GM21786 (cell line): Measurements from ENCODE around the gene ASL.
"Not testable (repeated sequence)": the region's sequence is repeated elsewhere in the genome, so short reads cannot be mapped to it uniquely, and the experiment has no call there.

Source experiments
- ATAC-seq: cut with Tn5 transposase; IDR thresholded peaks from one replicate; pipeline ENCODE4 v1.9.1; 2021; ENCODE audit not compliant: unreplicated experiment

Gene ASL

DNA sequence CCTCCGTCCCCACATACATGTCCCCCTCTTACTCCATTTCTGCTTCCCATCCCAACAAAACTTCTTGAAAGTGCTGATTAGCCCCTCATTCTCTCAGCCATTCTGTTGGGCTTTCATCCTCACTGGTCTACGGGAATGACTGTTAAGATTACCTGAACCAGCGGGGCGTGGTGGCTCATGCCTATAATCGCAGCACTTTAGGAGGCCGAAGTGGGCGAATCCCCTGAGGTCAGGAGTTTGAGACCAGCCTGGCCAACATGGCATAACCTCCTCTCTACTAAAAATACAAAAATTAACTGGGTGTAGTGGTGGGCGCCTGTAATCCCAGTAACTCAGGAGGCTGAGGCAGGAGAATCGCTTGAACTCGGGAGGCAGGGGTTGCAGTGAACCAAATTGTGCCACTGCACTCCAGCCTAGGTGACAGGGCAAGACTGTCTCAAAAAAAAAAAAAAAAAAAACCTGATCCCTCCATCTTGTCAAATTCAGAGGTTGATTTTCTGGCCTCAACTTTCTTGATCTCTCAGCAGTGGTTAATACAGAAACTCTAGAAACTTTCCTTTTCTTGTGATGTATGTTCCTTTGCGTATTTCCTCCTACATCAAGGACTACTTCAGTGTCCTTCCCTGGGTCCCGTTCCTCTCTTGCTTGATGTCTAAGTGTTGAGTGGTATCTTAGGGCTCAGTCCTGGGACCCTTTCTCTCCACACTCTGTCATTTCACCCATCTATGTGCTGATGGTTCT lies 41.2 kb downstream of the ASL start:
- not testable (repeated sequence) for ATAC-seq

DNA sequence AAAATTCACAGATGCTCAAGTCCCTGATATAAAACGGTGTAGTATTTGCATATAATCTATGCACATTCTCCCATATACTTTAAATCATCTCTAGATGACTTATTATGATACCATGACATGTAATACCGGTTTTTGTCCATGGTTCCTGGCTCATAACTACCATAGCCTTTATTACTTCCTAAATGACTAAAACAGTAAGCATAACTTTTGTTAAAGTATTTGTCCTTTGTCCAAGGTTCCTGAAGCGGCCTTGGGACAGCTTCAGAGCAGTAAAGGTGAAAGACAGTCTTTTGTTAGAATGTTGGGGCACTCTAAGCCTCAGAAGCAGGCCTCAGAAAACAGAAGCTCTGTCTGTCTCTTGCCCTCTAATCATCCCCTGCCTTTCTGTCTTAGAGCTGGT lies 43.0 kb downstream of the ASL start:
- no peak for ATAC-seq

DNA sequence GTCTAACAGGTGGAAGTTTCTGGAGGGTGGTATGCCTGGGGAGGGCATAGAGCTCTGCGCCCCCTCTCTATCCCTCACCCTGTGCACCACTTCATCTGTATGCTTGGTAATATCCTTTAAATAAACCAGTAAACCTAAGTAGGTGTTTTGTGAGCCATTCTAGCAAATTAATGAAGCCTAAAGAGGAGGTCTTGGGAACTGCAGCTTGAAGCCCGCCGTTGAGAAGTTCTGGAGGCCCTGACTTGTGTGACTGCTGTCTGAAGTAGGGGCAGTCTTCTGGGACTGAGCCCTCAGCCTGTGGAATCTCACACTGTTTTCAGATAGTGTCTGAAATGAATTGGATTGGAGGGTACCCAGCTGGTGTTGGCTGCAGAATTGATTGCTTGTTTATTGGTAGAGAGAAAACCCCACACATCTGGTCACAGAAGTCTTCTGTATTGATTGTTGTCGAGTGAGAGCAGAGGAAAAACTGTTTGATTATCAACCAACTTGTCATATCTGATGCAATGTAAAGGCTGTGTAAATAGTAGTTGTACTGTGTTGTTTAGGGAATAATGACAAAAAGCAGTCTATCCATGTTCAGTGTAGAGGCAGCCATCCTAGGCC lies 43.7 kb downstream of the ASL start:
- no peak for ATAC-seq

DNA sequence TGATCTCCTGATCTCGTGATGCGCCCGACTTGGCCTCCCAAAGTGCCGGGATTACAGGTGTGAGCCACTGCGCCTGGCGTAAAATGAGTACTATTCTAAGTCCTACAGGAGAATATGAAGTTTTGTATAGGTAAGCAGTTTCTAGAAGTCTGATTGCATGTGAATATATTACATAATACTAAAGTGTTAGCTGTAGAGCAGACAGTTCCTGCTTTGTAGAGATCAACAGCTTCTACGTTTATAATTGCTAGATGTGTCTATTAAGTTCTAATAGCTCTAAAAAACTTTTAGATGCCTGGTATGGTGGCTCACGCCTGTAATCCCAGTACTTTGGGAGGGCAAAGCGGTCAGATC lies 47.5 kb downstream of the ASL start:
- ATAC-seq = no peak

DNA sequence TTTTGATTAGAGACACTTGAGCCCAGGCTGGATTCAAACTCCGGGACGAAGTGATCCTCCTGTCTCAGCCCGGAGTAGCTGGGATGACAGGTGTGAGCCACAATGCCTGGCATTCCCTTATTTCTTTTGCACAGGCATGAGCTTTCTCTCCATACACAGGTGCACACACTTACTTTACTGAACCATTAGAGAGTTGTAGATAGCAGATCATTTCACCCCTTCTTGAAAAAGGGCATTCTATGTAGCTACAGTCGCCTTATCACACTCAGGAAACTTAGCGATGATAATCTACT lies 48.9 kb downstream of the ASL start:
- not testable (repeated sequence) for ATAC-seq

DNA sequence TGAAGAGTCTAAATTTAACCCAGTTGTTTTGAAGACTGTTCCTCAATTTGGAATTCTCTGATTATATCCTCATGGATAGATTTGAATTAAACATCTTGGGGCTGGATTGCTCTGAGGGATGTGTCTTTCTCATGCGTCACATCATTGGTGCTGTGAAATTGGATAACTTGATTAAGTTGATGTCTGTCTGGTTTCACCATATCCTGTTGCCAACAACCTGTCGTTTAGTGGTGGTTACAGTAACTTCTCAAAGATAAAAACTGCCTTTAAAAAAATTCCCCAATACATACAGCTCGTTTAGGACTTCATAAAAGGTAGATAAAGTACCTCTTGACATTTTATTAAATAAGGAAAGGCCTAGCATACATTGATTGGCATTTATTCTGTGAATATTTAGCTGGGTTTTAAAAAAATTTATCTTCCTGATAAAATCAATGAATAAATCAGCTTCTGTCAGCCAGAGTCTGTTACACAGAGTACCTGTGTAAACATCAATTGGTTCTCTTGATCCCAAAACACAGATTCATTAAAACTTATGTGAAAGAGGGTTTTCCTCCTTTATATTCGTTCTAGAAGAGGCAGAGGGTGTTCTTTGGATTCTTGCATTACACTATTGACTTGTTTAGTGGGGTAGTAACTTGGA lies 49.6 kb downstream of the ASL start:
- ATAC-seq = no peak

DNA sequence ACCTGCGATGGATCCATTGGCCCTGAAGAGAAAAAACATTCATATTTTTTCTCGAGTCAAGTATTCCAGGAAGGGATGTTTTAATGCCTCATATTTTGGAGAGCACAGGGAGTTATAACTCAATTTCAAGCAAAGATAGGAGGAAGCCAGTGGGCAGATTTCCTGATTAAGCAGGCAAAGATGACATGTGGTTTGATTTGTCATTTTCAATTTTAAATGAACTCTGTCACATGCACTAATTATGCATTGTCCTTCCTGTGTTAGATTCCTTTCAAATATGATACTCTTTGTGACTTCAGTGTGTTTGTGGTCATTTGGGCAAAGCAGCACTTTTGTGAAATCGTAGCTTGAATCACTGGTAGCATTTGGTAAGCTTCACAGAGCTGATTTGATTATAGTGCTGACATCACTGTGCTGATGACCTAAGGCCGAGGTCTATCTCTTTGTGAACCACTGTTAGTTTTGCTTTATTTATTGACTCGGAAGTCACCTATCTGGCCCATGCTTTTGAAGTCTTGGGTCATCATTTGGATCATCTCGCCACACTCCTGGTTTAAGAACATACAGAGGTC lies 50.2 kb downstream of the ASL start:
- ATAC-seq = not testable (repeated sequence)

DNA sequence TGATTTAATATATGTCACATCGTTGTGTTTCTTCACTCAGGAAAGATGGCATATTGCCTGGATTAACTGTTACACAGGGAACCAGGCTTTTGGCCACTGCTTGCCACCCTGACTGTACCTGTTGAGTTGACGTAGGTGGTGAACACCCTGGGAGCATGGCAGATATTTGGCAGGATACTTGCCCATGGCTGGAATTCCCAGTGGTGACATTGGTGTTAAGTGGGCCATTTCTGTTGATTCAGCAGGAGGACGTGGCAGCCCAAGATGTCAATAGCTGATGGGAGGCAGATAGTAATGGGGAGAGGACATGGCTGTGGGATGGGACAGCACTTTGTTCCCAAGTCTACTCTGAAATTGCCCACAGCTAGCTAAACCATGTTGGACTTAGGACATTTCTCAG lies 51.6 kb downstream of the ASL start:
- not testable (repeated sequence) for ATAC-seq

DNA sequence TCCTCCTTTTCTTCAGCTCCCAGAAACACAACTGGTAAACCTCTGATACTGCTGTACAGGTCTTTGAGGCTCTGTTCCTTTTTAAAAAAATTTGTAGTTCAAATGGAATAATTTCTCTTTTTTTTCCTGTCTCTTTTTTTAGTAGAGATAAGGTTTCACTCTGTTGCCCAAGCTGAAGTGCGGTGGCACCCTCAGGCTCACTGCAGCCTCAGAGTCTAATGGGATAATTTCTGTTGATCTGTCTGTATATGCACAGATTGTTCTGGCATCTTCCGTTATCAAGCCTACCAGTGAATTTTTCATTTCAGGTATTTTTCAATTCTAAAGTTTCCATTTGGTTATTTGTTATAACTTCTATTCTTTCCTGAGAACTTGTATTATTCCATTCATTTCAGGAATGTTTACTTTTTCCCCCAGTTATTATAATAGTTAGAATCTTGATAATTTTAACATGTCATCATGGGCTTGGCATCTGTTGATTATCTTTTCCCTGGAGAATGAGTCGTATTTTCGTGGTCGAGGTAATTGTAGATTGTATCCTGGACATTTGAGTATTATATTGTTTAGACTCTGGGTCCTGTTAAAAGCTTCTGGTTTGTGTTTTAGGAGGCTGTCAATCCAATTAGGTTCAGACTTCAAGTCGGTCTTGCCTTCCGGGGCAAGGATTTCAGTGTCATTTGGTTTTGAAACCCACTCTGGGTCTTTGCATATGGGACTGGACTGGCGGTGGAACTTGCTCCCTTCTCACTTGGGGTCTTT lies 63.6 kb downstream of the ASL start:
- no peak for ATAC-seq

DNA sequence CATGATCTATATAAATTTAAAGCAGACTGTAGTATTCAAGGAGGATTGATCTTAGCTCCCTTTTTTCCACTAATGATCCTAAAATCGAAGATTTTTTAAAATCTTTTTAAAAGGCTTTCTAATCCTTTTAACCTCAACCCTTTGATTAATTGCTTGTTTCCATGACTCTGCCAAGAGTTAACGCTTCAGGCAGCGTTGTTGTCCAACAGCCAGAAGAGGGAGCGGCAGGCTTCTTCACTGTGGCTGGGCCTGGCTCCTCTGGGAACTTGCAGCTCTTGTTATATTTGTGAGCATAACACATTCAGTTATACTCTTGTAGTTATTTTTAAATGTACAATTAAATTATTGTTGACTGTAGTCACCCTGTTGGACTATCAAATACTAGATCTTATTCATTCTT lies 65.3 kb downstream of the ASL start:
- no peak for ATAC-seq

DNA sequence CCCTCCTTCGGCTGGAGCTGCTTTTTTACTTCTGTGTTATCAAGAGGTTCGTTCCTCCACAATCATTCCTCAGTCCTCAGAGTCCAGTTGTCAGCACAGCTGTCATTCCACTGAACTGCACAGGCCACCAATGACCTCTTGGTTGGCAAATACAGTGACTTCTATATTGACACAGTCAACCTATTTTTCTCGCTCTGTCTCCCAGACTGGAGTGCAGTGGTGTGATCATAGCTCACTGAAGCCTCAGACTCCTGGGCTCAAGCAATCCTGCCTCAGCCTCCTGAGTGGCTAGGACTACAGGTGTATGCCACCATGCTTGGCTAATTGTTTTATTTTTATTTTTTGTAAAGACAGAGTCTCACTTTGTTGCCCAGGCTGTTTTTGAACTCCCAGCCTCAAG lies 66.7 kb downstream of the ASL start:
- ATAC-seq = no peak

DNA sequence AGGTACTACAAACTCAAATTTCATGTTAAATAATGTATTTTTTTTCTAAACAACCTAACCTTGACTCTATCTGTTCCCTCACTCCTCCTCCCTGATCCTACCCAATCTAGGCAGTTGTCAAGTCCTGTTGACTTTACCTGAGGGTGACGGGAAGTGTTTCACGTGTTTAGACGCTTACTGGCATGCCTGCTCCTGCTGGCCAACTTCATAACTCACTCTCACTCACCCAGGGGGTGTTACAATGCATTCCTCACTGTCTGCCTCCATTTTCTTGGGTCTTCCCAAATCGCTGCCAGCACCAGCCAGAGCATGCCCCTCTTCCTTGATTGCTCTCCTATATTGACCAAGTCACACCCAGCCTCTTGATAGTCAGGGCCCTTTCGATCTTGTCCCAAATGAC lies 67.4 kb downstream of the ASL start:
- ATAC-seq = no peak
